H1 (cell line): ENCODE data around the gene PNMA1. TPM values are rescaled to one million over a fixed set of nuclear protein-coding genes. Genes with fewer than 3 reads are reported as not detected.

ENCODE experiments used
- BCL11A ChIP-seq, 2 experiments: IDR thresholded peaks; one replicate each; pipeline ENCODE4 v1.6.1; 2011; ENCODE audit warnings: low read depth in 2 of 2, low read length in 2 of 2, mild to moderate bottlenecking in 2 of 2
- JUN ChIP-seq: IDR thresholded peaks from 2 replicates; pipeline ENCODE4 v1.6.1; 2011; ENCODE audit warnings: low read depth, mild to moderate bottlenecking, improper control_type of control experiment, low read length
- RXRA ChIP-seq: IDR thresholded peaks from 2 replicates; pipeline ENCODE4 v1.6.1; 2011; ENCODE audit warnings: low read depth, mild to moderate bottlenecking, low read length, moderate library complexity; ENCODE audit not compliant: insufficient read depth
- TCF12 ChIP-seq: IDR thresholded peaks from 2 replicates; pipeline ENCODE4 v1.6.1; 2011; ENCODE audit warnings: low read depth, mild to moderate bottlenecking, low read length
- YY1 ChIP-seq: IDR thresholded peaks from 2 replicates; pipeline ENCODE4 v1.6.1; 2011; ENCODE audit warnings: low read depth, mild to moderate bottlenecking, low read length
- polyA plus RNA-seq, 7 experiments: library from polyadenylated mRNA; depleted of rRNA in 3 of 7; stranded (reverse) in 5 of 7; unstranded in 2 of 7; fragments of >200 nt in 5 of 7; fragments of 200-250 nt in 2 of 7; gene quantifications; 1 replicate in 5 of 7; 2 replicates in 1 of 7; 4 replicates in 1 of 7; pipeline versions ENCODE4 v1.2.1 to v1.2.3, GENCODE V29; 2011 to 2013; ENCODE audit warnings: missing spikeins in 2 of 7, mixed read lengths in 2 of 7
- total RNA-seq: library from RNA; stranded (reverse); fragmentation: NEBNext Ultra II Directional; extraction: Animal tissue kit (Norgen Biotek cat#: 25700); gene quantifications from 2 replicates; pipeline ENCODE4 v1.2.1, GENCODE V29; 2021

Gene PNMA1
- total and polyA plus RNA-seq, 2 of the 8 experiments (the other 6 are each of a cell fraction or from before 2014, with no cell fraction given): 15.8 to 52.7 TPM

- TF ChIP-seq YY1 (peak; percentile 23; the same call in 1 of the 2 replicates), RXRA (no peak), JUN (no peak), BCL11A (IDR thresholded peaks at IDR 0.05; ENCODE audit: low read depth in 2 of 2, low read length in 2 of 2) (no peak), TCF12 (no peak)
Observed at GRCh38 chr14:73752297-73752992, 38.3 kb upstream of the PNMA1 start (continued).
